ENCODE measurements around the gene NT5E. TPM values are rescaled to one million over a fixed set of nuclear protein-coding genes. Genes with fewer than 3 reads are reported as not detected.

Gene NT5E
- total and polyA plus RNA-seq, 2 of the 13 experiments (the other 11 are each of a cell fraction or from before 2014, with no cell fraction given), result 9.5 to 33.0 TPM

- TF ChIP-seq ZHX2 (IDR thresholded peaks at IDR 0.05; ENCODE audit: low read depth) (no peak), ZHX2 (CRISPR knock-in tag; IDR thresholded peaks at IDR 0.05; ENCODE audit: borderline replicate concordance) (no peak)
Measured at GRCh38 chr6:85453052-85453451, 3.2 kb downstream of the NT5E start (continued).

GRCh38 chr6:85453490-85453889 lies 3.6 kb downstream of the NT5E start:
- DNase-seq (ENCODE audit: low spot score) (no peak), FAIRE-seq (no peak), ATAC-seq (no peak)
- POLR2A ChIA-PET, result interaction anchor here (4.6 kb wide), 1 partner anchor 49 kb away, joined by 99 read pairs; no protein-coding TSS in a partner anchor
- 100% methylated on average over 1 of the region's 2 CpGs for WGBS (ENCODE audit: low lambda C conversion rate)
- Histone ChIP-seq H3K27me3 (ENCODE audit: control insufficient read depth in 1 of 2, insufficient read depth in 2 of 2, low read length in 2 of 2) (no peaks in the 10 kb centered on the region; a peak in 1 of 5 replicates), H3K36me3 (replicated peaks in 1 of 2; ENCODE audit: control insufficient read depth in 1 of 2, insufficient read depth in 2 of 2, low read length in 2 of 2) (no peaks in the 10 kb centered on the region; a peak in 2 of 5 replicates), H3K4me2 (ENCODE audit: low read depth, low read length) (peak overlapping the region; percentile 75), H3K9me3 (ENCODE audit: low read length) (no peaks in the 10 kb centered on the region), H3K79me2 (ENCODE audit: insufficient read depth, low read length) (peaks cover 39% of the 10 kb centered on the region), H3K4me3 (replicated peaks in 1 of 3; ENCODE audit: insufficient read depth in 1 of 3, low read depth in 2 of 3, low read length in 3 of 3) (no peak overlapping the region), H3K9ac (ENCODE audit: insufficient read depth, low read depth, low read length) (no peak overlapping the region), H3K4me1 (ENCODE audit: insufficient read depth, low read length) (peaks cover 66% of the 10 kb centered on the region), H3K27ac (ENCODE audit: extremely low read length, insufficient read depth, low read length) (no peak overlapping the region), H2AFZ (ENCODE audit: low read length) (no peak overlapping the region), H4K20me1 (ENCODE audit: insufficient read depth, low read length) (no peaks in the 10 kb centered on the region)
- BruUV-seq (replicated peaks), result no TSS peak
- intact Hi-C loops (cut with micrococcal nuclease; ENCODE audit: unreplicated experiment) (no loop called here), in situ Hi-C loops (cut with HindIII; ENCODE audit: extremely low pct_ligation_motif_present, low pct_unique_long_range_greater_than_20kb) (no loop called here)
- TF ChIP-seq ATF7 (IDR thresholded peaks at IDR 0.05), result no peak
- no peak for TF ChIP-seq ATF7 (CRISPR knock-in tag; IDR thresholded peaks at IDR 0.05)
- 0 out of 2 replicates have a peak, but pooled peaks have one; percentile 32 for TF ChIP-seq ZNF350 (CRISPR knock-in tag; IDR thresholded peaks at IDR 0.05; ENCODE audit: borderline replicate concordance, low read depth)
- peak; percentile 43 for TF ChIP-seq ZNF687 (CRISPR knock-in tag; IDR thresholded peaks at IDR 0.05)
- CTCF ChIA-PET (ENCODE audit: low intra/inter-chr PET ratio, low total read pairs), result no interaction called here

Measured in HepG2 (cell line).